ENCODE data around the gene TENT4B.

The TENT4B gene

GRCh38 chr16:50154420-50154950 lies 1.4 kb downstream of the TENT4B start:
- DNase-seq (ENCODE audit: extremely low read depth, low read depth): no peak
- no peak for TF ChIP-seq CTCF (IDR thresholded peaks at IDR 0.05; ENCODE audit: low read depth, low read length)

- no peak for TF ChIP-seq CTCF (IDR thresholded peaks at IDR 0.05; ENCODE audit: low read depth, low read length)
- DNase-seq (ENCODE audit: extremely low read depth, low read depth): no peak
Observed at GRCh38 chr16:50155925-50156324, 2.8 kb downstream of the TENT4B start.

DNA sequence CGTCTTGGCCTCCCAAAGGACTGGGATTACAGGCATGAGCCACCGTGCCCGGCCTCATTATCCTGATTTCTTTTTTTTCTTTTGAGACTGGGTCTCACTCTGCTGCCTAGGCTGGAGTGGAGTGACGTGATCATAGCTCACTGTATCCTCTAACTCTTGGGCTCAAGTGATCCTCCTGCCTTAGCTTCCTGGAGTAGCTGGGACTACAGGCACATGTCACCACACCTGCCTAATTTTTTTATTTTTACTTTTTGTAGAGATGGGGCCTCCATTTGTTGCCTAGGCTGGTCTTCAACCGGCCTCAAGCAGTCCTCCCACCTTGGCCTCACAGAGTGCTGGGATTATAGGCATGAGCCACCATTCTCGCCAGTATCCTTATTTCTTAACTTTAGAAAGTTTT lies 3.5 kb downstream of the TENT4B start:
- DNase-seq (ENCODE audit: extremely low read depth, low read depth): no peak
- TF ChIP-seq CTCF (IDR thresholded peaks at IDR 0.05; ENCODE audit: low read depth, low read length): no peak

DNA sequence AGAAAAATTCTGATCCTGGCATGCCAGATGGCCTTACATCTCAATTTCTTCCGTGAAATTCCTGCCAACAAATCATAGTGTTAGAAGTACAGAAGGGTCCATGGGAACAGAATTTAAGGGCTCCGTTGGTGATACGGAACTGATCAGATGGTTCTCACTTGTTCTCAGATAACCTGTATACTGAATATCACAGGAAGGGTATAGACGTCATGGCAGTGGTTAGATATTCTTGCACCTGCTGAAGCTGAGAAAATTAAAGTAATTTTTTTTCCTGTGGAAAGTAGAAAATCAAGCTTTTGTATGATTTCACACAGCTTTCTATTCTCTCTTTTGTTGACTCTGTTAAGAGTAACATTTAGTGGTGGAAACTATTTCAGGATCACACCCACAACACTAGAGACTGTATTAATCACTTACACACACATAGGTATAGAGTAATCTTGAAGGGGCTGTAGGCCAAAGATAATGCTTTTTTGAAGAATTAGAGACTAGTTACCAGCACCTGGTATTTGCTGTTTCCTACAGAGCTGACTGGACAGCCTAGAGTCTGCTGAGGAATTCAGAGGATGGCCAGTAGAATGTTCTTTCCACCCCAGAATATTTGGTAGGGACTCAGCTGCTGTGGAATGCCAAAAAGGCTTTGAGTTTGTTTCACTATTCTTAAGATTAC lies 7.5 kb downstream of the TENT4B start:
- TF ChIP-seq CTCF (IDR thresholded peaks at IDR 0.05; ENCODE audit: low read depth, low read length): no peak
- DNase-seq (ENCODE audit: extremely low read depth, low read depth): no peak

DNA sequence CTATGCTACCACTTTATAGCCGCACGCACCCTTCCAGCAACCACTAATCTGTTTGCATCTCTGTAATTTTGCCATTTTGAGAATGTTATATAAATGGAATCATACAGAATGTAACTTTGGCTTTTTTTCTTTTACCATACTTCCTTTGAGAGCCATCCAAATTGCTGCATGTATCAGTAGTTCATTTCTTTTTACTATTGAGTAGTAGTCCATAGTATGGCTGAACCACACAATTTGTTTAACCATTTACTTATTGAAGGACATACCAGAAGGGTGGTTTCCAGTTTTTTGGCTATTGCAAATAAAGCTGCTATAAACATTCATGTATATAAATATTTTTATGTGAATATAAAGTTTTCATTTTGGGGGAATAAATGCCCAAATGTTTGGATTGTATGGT lies 8.8 kb downstream of the TENT4B start:
- no peak for DNase-seq (ENCODE audit: extremely low read depth, low read depth)
- TF ChIP-seq CTCF (IDR thresholded peaks at IDR 0.05; ENCODE audit: low read depth, low read length): no peak

GRCh38 chr16:50165473-50165872 lies 12.4 kb downstream of the TENT4B start:
- no peak for DNase-seq (ENCODE audit: extremely low read depth, low read depth)
- no peak for TF ChIP-seq CTCF (IDR thresholded peaks at IDR 0.05; ENCODE audit: low read depth, low read length)

- TF ChIP-seq CTCF (IDR thresholded peaks at IDR 0.05; ENCODE audit: low read depth, low read length): no peak
- no peak for DNase-seq (ENCODE audit: extremely low read depth, low read depth)
Observed at GRCh38 chr16:50166511-50167500, 13.7 kb downstream of the TENT4B start.

All from AG09319 (cell line).